NCI-H128 (cell line): Measurements from ENCODE around the gene STXBP6.

Experiments
- DNase-seq: peaks from one replicate; lab custom pipeline; 2025; ENCODE audit not compliant: unreplicated experiment; lab: John Stamatoyannopoulos, UW

STXBP6 gene

GRCh38 chr14:25017562-25017961 is 32.4 kb downstream of the STXBP6 start:
- no peak for DNase-seq

DNA sequence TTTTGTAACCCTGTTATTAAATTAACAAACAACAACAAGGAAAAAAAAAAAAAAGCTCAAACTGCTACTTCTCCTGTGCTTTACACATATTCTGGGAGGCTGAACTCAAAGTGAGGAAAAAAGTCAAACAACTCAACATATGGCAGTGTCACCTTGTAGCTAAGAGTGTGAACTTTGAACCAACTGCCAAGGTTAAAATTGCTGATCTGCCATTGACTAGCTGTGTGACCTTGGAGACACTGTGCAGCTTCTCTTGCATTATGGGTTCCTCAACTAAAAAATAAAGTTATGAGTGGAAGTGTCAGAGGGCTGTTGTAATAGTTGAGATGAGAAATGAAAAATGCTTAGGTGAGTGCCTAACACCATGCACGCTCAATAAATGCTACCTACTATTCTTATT is 34.2 kb downstream of the STXBP6 start:
- DNase-seq = no peak

- no peak for DNase-seq
Observed at GRCh38 chr14:25014440-25014839, 35.5 kb downstream of the STXBP6 start.

- no peak for DNase-seq
Observed at GRCh38 chr14:25011095-25011494, 38.9 kb downstream of the STXBP6 start.

DNA sequence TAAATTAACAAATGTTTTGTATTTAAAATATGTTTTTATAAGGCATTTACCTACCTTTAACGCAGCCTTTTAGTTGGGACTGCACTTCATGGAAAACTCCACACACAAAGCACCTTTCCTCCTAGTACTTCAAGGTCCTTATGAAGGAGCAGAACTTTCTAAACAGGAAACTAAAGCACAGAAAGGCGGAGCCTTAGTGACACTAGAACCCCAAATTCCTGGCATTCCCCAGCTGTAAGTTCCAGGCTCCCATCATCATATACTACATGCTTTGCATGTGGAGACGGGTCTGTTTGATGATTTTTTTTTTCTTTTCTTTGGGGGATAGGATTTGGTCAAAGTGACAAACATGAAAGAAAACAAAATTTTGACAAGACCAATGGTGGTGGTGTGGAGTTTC is 39.5 kb downstream of the STXBP6 start:
- DNase-seq = no peak

DNA sequence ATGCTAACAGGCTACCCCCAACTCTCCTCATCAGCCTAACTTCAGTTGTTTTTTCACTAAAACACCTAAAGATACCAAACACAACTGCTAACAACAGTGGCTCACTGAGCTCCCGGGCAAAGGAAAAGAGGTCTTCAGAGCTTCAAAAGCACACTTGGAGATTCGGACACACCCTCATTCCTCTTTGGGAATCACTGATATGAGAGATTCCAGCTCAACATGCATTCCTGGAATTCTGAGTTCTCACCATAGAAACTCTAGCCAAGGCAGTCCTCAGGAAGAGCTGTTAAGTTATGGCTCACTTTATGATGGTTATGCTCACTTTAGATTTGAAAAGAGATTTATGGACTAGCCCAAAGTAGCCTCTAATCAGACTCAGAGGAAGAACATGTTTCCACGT is 40.1 kb downstream of the STXBP6 start:
- no peak for DNase-seq

DNA sequence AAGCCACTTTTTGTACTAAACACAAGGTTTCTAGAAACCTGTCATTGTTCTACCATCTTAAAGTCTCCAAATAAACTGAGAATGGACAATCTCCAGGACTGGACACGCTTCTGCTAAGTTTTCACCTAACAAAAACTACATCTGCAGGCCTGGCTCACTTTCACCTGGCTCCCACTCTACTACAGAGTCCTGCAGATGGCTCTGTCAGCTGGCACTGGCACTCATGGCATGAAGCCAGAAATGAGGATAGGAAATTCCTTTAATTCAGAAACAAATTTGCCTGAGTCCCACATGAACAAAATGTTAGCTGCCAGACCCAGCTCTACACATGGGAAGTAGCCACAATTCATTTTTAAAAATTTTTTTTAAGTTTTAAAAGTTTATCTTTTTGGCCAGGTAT is 42.1 kb downstream of the STXBP6 start:
- no peak for DNase-seq

DNA sequence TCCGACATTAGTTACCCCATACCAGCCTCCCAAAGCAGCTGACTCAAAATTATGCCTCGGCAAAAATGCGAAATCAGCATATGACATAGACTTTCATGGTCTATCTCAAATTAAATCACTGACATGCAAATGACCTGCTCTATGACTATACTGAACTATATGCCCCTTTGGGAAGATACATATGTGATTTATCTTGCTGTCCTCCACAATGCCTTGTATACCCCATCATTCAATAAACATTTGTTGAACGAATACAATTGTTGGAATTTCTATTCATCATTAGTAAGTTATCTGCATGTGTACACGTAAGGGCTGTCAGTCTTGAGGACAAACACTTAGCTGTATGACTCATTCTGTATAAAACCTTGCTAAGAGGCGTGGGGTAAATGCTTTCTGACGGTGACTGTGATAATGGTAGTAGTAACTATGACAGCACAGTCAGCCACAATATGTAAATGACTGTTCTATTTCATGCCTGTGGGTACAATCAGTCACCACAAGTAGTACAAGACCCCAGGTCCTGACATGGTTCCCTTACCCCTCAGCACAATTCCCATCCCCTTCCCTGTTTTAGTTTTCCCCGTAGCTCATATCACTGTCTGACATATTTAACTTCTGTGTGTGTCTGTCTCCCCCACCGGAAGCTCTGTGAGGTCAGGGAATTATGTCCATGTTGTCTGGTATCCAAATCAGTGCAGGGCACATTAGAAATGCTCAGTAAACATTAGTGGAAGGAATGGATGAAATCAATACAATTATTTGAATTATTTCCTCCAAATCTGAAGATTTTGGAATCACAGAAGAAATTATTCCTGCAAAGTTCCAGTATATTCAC is 42.8 kb downstream of the STXBP6 start:
- DNase-seq = no peak

- DNase-seq = no peak
Observed at GRCh38 chr14:25006031-25006430, 43.9 kb downstream of the STXBP6 start.

- no peak for DNase-seq
Observed at GRCh38 chr14:25004389-25004809, 45.5 kb downstream of the STXBP6 start.

DNA sequence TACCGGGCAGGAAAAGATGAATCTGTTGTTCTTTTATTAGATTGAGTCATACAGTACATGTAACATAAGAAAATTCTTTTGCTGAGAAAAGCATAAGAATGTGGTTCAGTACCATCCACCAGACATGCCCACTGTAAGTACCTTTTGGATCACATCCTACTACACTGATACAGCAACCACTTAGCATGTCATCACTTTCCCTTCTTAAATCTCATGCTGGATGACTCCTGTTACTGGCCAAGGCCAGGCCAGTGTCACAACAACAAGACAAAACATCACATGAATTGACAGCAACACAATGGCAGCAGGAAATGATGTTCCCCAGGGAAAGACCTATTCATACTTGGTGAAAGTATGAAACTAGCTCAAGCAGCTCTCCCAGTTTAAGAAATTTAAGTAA is 46.4 kb downstream of the STXBP6 start:
- no peak for DNase-seq

DNA sequence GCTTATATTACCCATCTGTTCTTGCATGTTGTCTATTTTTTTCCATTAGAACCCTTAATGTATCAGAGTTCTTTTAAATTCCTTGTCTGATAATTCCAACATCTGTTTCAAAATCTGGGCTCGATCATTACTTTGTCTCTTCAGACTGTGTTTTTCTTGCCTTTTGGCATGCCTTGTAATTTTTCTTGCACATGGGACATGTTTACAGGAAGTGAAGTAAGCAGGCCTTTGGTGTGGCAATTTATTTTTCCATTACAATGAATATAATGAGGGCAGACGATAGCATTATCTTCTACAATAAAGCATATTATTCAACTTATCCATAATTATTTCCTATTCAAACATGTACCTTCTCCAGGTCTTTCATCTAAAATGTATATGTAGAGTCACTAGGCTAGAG is 48.3 kb downstream of the STXBP6 start:
- DNase-seq = no peak

DNA sequence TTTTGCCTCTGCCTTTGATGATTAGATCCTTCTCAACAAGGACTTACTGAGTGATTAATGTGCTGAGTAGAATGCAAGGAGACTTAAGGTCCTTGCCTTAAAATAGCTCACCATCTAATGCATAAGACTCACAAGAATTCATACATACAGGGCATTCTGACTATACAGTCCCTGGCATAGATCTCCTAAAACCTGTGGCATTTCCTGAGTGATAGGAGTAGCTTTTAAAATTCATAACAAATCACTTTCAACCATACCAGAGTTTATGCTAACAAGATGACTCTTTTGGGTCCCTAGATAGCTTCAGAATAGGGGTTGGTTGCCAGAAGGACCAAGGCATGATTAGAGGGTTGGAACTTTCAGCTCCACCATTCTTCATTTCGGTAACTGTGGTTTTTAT is 48.8 kb downstream of the STXBP6 start:
- DNase-seq = no peak

DNA sequence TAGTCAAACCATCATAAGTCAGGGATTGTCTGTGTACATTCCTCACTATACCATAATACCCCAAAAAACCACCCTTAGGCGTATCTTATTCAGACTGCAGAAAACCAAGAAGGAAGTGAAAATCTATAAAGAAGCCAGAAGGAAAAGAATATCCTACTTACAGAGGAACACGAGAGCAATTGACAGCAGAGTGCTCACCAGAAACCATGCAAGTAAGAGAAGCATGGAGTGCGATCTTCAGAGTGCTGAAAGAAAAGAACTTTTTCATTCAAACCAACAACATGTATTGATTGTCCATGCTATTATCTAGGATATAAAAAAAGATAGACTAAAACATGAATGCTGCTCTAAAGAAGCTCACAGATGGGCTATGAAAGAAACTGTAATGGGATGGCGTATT is 50.8 kb downstream of the STXBP6 start:
- DNase-seq = no peak

- DNase-seq = no peak
Observed at GRCh38 chr14:24996930-24997725, 52.8 kb downstream of the STXBP6 start.

- no peak for DNase-seq
Observed at GRCh38 chr14:24995016-24995415, 54.9 kb downstream of the STXBP6 start.

GRCh38 chr14:24993631-24994030 is 56.3 kb downstream of the STXBP6 start:
- DNase-seq = no peak

GRCh38 chr14:24992624-24993360 is 57.2 kb downstream of the STXBP6 start:
- DNase-seq = no peak

GRCh38 chr14:24991821-24992220 is 58.1 kb downstream of the STXBP6 start:
- DNase-seq = no peak

GRCh38 chr14:24991288-24991687 is 58.7 kb downstream of the STXBP6 start:
- DNase-seq = no peak

DNA sequence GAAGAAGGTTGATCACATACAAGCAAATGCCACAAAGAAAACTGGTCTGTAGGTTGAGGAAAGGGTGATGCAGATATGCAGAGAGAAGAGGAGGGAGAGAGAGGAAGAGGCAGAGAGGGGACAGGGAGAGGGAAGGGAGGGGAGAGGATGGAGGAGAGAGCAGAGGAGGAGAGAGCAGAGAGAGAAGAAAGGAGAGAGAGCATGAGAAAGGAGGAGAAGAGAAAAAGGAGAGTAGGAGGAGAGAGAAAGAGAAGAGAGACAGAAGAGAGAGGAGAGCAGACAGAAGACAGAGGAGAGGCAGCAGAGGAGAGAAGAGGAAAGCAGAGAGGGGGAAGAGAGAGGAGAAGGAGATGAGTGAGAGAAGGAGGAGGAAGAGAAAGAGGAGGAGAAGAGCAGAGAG is 59.2 kb downstream of the STXBP6 start:
- DNase-seq = no peak

DNA sequence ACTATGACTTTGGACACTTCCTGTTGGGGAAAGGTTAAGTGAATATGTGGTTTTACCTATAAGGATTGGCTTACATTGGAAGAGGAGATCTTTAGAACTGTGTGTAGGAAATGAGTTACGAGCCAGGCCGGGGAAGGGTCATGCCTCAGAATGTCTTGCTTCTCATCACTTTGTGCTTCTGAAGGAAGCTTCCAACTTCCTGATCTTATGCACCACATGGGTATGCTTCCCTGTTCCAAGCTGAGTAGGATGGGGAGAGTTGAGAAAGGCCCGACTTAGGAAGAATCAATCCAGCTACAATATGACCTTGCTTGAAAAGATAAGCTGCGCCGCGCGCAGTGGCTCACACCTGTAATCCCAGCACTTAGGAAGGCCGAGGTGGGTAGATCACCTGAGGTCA is 59.9 kb downstream of the STXBP6 start:
- no peak for DNase-seq
